CD4-positive, alpha-beta T cell treated with Interferon gamma for 1 hour (primary cell): ENCODE data around the gene CAB39L.
"Not testable (repeated sequence)": the region's sequence is repeated elsewhere in the genome, so short reads cannot be mapped to it uniquely, and the experiment has no call there.

Source experiments
- DNase-seq: peaks from one replicate; pipeline ENCODE4 v3.0.0-alpha.2; 2020

Gene CAB39L

GRCh38 chr13:49305792-49306425 is 138.0 kb downstream of the CAB39L start:
- DNase-seq = no peak

GRCh38 chr13:49304763-49305700 is 138.8 kb downstream of the CAB39L start:
- DNase-seq = no peak

- no peak for DNase-seq
Measured at GRCh38 chr13:49304356-49304755, 139.5 kb downstream of the CAB39L start.

GRCh38 chr13:49303533-49304252 is 140.2 kb downstream of the CAB39L start:
- no peak for DNase-seq

- no peak for DNase-seq
Measured at GRCh38 chr13:49302817-49303216, 141.0 kb downstream of the CAB39L start.

GRCh38 chr13:49302222-49302621 is 141.6 kb downstream of the CAB39L start:
- DNase-seq = no peak

GRCh38 chr13:49300739-49301589 is 142.9 kb downstream of the CAB39L start:
- peak; percentile 68 for DNase-seq

- DNase-seq = no peak
Measured at GRCh38 chr13:49300276-49300675, 143.6 kb downstream of the CAB39L start.

- DNase-seq = no peak
Measured at GRCh38 chr13:49298903-49299605, 144.8 kb downstream of the CAB39L start.

GRCh38 chr13:49298416-49298815 is 145.4 kb downstream of the CAB39L start:
- DNase-seq = no peak

GRCh38 chr13:49297338-49297737 is 146.5 kb downstream of the CAB39L start:
- DNase-seq = no peak

GRCh38 chr13:49296659-49297058 is 147.2 kb downstream of the CAB39L start:
- no peak for DNase-seq

- no peak for DNase-seq
Measured at GRCh38 chr13:49295244-49295643, 148.6 kb downstream of the CAB39L start.

- not testable (repeated sequence) for DNase-seq
Measured at GRCh38 chr13:49294723-49295122, 149.1 kb downstream of the CAB39L start.

GRCh38 chr13:49292742-49293486 is 150.9 kb downstream of the CAB39L start:
- no peak for DNase-seq

GRCh38 chr13:49288458-49288857 is 155.4 kb downstream of the CAB39L start:
- no peak for DNase-seq

- DNase-seq = no peak
Measured at GRCh38 chr13:49287995-49288394, 155.9 kb downstream of the CAB39L start.

GRCh38 chr13:49279885-49280284 is 164.0 kb downstream of the CAB39L start:
- no peak for DNase-seq

GRCh38 chr13:49279112-49279511 is 164.8 kb downstream of the CAB39L start:
- no peak for DNase-seq

- no peak for DNase-seq
Measured at GRCh38 chr13:49278211-49278610, 165.7 kb downstream of the CAB39L start.

GRCh38 chr13:49272296-49272695 is 171.6 kb downstream of the CAB39L start:
- no peak for DNase-seq
